Measurements from ENCODE around the gene NDUFA5. TPM values are rescaled to one million over a fixed set of nuclear protein-coding genes. Genes with fewer than 3 reads are reported as not detected.

NDUFA5 gene
- 29.1 and 50.0 TPM in 2 replicates for total RNA-seq

GRCh38 chr7:123557398-123558288, at the start of gene NDUFA5:
NDUFA5 (minus strand) TSS chr7:123557818; CDS start chr7:123557795, 23 bp downstream.

GRCh38 chr7:123601530-123601929, 43.9 kb upstream of the NDUFA5 start, which contains the start of gene ASB15:
ASB15 (plus strand) TSS chr7:123601821; CDS start chr7:123614503, 12,682 bp downstream.

GRCh38 chr7:123534383-123535260, 23.0 kb downstream of the NDUFA5 start, which contains the start of gene IQUB:
IQUB (minus strand) TSS chr7:123534595; CDS start chr7:123512340, 22,255 bp downstream.

Other genes starting within 250 kb of the NDUFA5 start
- 0.13 and 0.24 TPM in 2 replicates for gene IQUB, start 23.2 kb downstream of the NDUFA5 start, total RNA-seq
- not detected in 2 replicates for gene ASB15, start 44.0 kb upstream of the NDUFA5 start, total RNA-seq
- gene LMOD2, start 98.0 kb upstream of the NDUFA5 start, total RNA-seq = not detected in 2 replicates
- gene WASL, start 191.2 kb upstream of the NDUFA5 start, total RNA-seq = 16.8 and 31.1 TPM in 2 replicates